GM23248 (cell line): Measurements from ENCODE around the gene INCENP. TPM values are rescaled to one million over a fixed set of nuclear protein-coding genes. Genes with fewer than 3 reads are reported as not detected.

ENCODE experiments used
- DNase-seq: peaks from one replicate; pipeline ENCODE4 v3.0.0-alpha.2; 2015
- H2AFZ ChIP-seq: fragments of 200-600 bp; sonication (generic); 2 replicates; pipeline ENCODE4 v1.6.1; 2016; ENCODE audit warnings: antibody characterized with exemption
- H3F3A ChIP-seq: fragments of 200-600 bp; sonication (generic); 2 replicates; pipeline ENCODE4 v1.6.1; 2016; ENCODE audit warnings: mild to moderate bottlenecking, antibody characterized with exemption, mixed run types; ENCODE audit not compliant: insufficient read depth
- H3K27ac ChIP-seq: fragments of 200-600 bp; sonication (generic); 2 replicates; pipeline ENCODE4 v1.5.1; 2016; ENCODE audit warnings: mild to moderate bottlenecking
- H3K27me3 ChIP-seq: fragments of 200-600 bp; sonication (generic); replicated peaks from 2 replicates; pipeline ENCODE4 v1.6.1; 2016; ENCODE audit warnings: mild to moderate bottlenecking; ENCODE audit not compliant: insufficient read depth
- H3K36me3 ChIP-seq: fragments of 200-600 bp; sonication (generic); 2 replicates; pipeline ENCODE4 v1.6.1; 2016; ENCODE audit warnings: low read depth, mild to moderate bottlenecking
- H3K4me1 ChIP-seq: fragments of 200-600 bp; sonication (generic); 2 replicates; pipeline ENCODE4 v1.6.1; 2016; ENCODE audit warnings: mild to moderate bottlenecking; ENCODE audit not compliant: insufficient read depth
- H3K4me2 ChIP-seq: fragments of 200-600 bp; sonication (generic); one replicate; pipeline ENCODE4 v1.6.1; 2016; ENCODE audit warnings: mild to moderate bottlenecking; ENCODE audit not compliant: unreplicated experiment
- H3K4me3 ChIP-seq: fragments of 200-600 bp; sonication (generic); 2 replicates; pipeline ENCODE4 v1.5.1; 2016; ENCODE audit warnings: mild to moderate bottlenecking
- H3K79me2 ChIP-seq: fragments of 200-600 bp; sonication (generic); 2 replicates; pipeline ENCODE4 v1.6.1; 2016; ENCODE audit warnings: mild to moderate bottlenecking; ENCODE audit not compliant: insufficient read depth
- H3K9ac ChIP-seq: fragments of 200-600 bp; sonication (generic); 2 replicates; pipeline ENCODE4 v1.6.1; 2016; ENCODE audit warnings: mild to moderate bottlenecking
- H3K9me2 ChIP-seq: fragments of 200-600 bp; sonication (generic); 2 replicates; pipeline ENCODE4 v1.6.1; 2016; ENCODE audit warnings: mixed run types, mild to moderate bottlenecking, moderate library complexity; ENCODE audit not compliant: insufficient read depth
- H3K9me3 ChIP-seq: fragments of 200-600 bp; sonication (generic); one replicate; pipeline ENCODE4 v1.6.1; 2017; ENCODE audit warnings: low read depth
- H4K20me1 ChIP-seq: fragments of 200-600 bp; sonication (generic); 2 replicates; pipeline ENCODE4 v1.6.0; 2016; ENCODE audit not compliant: insufficient read depth
- EZH2 ChIP-seq: fragments of 200-600 bp; sonication (generic); IDR thresholded peaks from 2 replicates; pipeline ENCODE4 v1.6.1; 2018; ENCODE audit warnings: antibody characterized with exemption, mild to moderate bottlenecking; ENCODE audit not compliant: insufficient read depth, poor library complexity, severe bottlenecking
- EZH2phosphoT487 ChIP-seq: fragments of 200-600 bp; sonication (generic); IDR thresholded peaks from 2 replicates; pipeline ENCODE4 v1.6.1; 2018; ENCODE audit warnings: antibody characterized with exemption, moderate library complexity, mild to moderate bottlenecking, low read depth; ENCODE audit not compliant: insufficient read depth
- WGBS, 2 experiments: methylation state at CpG; one replicate each; pipeline ENCODE4 v1.1.6; 2015 to 2017; ENCODE audit warnings: low lambda C conversion rate in 2 of 2, low coverage in 1 of 2; ENCODE audit errors: missing lambda C conversion rate in 2 of 2; 5-methylcytosine and 5-hydroxymethylcytosine counted together
- in situ Hi-C: fragments of 300-500 bp; cut with MboI; formaldehyde crosslinking; loops from 2 replicates; pipeline ENCODE4 v1.15.0; 2020
- polyA plus RNA-seq: library from polyadenylated mRNA; unstranded; fragments of >200 nt; fragmentation: Nextera tagmentation; extraction: Ambion mirVana; gene quantifications from 2 replicates; pipeline ENCODE4 v1.2.1, GENCODE V29; 2016
- total RNA-seq: library from RNA; depleted of rRNA; stranded (reverse); fragments of >200 nt; shearing (Covaris generic); gene quantifications from 2 replicates; pipeline ENCODE4 v1.2.3, GENCODE V29; 2014

Gene INCENP
- total and polyA plus RNA-seq, 2 experiments from 2014 or later: 5.1 to 16.0 TPM

GRCh38 chr11:62129590-62130282 is 5.9 kb downstream of the INCENP start:
- Histone ChIP-seq H3K4me3 (no peak overlapping the region), H3K4me1 (peaks cover 9% of the 10 kb centered on the region), H3K27ac (no peak overlapping the region), H4K20me1 (no peaks in the 10 kb centered on the region), H3K27me3 (no peaks in the 10 kb centered on the region), H3K9ac (no peak overlapping the region), H3K79me2 (peaks cover 98% of the 10 kb centered on the region), H2AFZ (no peak overlapping the region), H3K9me2 (no peaks in the 10 kb centered on the region), H3K4me2 (no peak overlapping the region), H3K9me3 (no peaks in the 10 kb centered on the region), H3K36me3 (no peaks in the 10 kb centered on the region), H3F3A (peaks cover 4% of the 10 kb centered on the region; the same call in 1 of the 2 replicates)
- WGBS, 2 experiments: 95 to 96% methylated on average over 28 of the region's 28 CpGs
- in situ Hi-C loops: no loop called here
- DNase-seq: no peak
- TF ChIP-seq EZH2phosphoT487: no peak
- no peak for TF ChIP-seq EZH2

DNA sequence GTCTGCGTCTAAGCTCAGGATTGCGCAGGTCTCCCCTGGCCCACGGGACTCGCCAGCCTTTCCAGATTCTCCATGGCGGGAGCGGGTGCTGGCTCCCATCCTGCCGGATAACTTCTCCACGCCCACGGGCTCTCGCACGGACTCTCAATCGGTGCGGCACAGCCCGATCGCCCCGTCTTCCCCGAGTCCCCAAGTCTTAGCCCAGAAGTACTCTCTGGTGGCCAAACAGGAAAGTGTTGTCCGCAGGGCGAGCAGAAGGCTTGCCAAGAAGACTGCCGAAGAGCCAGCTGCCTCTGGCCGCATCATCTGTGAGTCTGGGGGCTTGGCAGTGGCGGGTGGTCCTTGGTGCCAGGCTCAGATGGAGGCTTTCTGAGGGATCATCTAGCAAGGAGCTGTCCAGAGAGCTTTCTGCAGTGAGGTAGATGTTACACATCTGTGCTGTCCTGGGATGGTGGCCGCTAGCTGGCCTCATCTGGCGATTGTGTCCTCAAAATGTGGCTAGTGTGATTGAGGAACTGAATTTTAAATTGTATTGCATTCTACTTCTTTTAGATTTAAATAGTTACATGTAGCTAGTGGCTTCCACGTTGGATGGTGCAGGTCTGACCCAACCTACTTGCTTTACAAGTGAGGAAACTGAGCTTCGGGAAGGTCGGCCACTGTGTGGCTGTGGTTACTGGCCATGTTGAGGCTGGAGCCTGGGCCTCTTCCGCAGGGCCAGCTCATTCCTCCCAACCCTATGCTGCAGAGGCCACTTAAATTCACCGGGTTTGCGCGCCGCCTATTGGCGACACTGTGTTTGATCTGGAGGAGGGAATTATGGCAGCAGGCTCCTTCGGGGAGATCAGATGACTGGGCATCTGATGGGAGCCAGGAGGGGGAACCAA is 6.7 kb downstream of the INCENP start:
- WGBS, 2 experiments: 93 to 94% methylated on average over 34 of the region's 34 CpGs
- H3K9me3 ChIP-seq: no peaks in the 10 kb centered on the region
- no peak for DNase-seq

GRCh38 chr11:62131170-62131464 is 7.3 kb downstream of the INCENP start:
- DNase-seq: no peak
- H3F3A ChIP-seq: no peaks in the 10 kb centered on the region

More for the DNA sequence above, 6.7 kb downstream of the INCENP start:
- H3K9me2 ChIP-seq: no peaks in the 10 kb centered on the region
- peaks cover 98% of the 10 kb centered on the region for H3K79me2 ChIP-seq
- peaks cover 2% of the 10 kb centered on the region for H3K4me1 ChIP-seq
- H4K20me1 ChIP-seq: no peaks in the 10 kb centered on the region
- no peaks in the 10 kb centered on the region for H3K36me3 ChIP-seq
- no peak for TF ChIP-seq EZH2
- no peak overlapping the region for H3K27ac ChIP-seq
- H3K4me2 ChIP-seq: no peak overlapping the region
- no peak overlapping the region for H3K4me3 ChIP-seq
- in situ Hi-C loops: no loop called here
- no peaks in the 10 kb centered on the region for H3K27me3 ChIP-seq
- no peak overlapping the region for H2AFZ ChIP-seq
- H3F3A ChIP-seq: no peaks in the 10 kb centered on the region
- H3K9ac ChIP-seq: no peak overlapping the region

DNA sequence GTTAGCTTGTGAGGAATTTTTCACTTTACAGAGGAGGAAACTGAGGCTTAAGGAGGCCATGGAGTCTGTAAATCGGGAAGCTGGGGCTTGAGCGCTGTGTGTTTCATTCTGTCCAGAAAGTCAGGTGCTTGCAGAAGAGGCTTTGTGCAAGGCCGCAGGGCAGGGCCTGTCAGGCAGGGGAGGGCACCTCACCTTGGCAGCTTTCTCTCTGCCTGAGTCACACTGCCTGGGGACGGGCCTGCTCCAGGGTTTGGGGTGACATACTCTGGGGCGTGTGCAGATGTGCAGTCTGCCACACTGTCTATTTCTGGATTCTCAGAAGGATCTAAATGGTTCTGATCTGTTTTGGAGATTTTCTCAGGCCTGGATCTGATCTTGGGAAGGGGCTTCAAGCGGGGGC is 8.4 kb downstream of the INCENP start:
- TF ChIP-seq EZH2phosphoT487 (no peak), EZH2 (no peak)
- Histone ChIP-seq H3K9ac (no peak overlapping the region), H3K9me2 (no peaks in the 10 kb centered on the region), H3K79me2 (peaks cover 98% of the 10 kb centered on the region), H3K9me3 (no peaks in the 10 kb centered on the region), H3K4me1 (no peaks in the 10 kb centered on the region), H3K4me3 (no peak overlapping the region), H4K20me1 (no peaks in the 10 kb centered on the region), H3K36me3 (no peaks in the 10 kb centered on the region), H3K27ac (no peak overlapping the region), H3F3A (no peaks in the 10 kb centered on the region), H2AFZ (no peak overlapping the region), H3K27me3 (no peaks in the 10 kb centered on the region), H3K4me2 (no peak overlapping the region)
- in situ Hi-C loops: no loop called here
- 78 to 90% methylated on average over 6 of the region's 6 CpGs for WGBS, 2 experiments
- peak; percentile 45 for DNase-seq

More at GRCh38 chr11:62131170-62131464, 7.3 kb downstream of the INCENP start:
- Histone ChIP-seq H3K4me3 (no peak overlapping the region), H3K9me3 (no peaks in the 10 kb centered on the region), H3K27me3 (no peaks in the 10 kb centered on the region), H3K9ac (no peak overlapping the region), H3K4me1 (no peaks in the 10 kb centered on the region), H3K27ac (no peak overlapping the region), H3K79me2 (peaks cover 98% of the 10 kb centered on the region), H3K36me3 (no peaks in the 10 kb centered on the region), H3K4me2 (no peak overlapping the region), H2AFZ (no peak overlapping the region), H4K20me1 (no peaks in the 10 kb centered on the region), H3K9me2 (no peaks in the 10 kb centered on the region)
- in situ Hi-C loops: no loop called here
- 96 to 97% methylated on average over 6 of the region's 6 CpGs for WGBS, 2 experiments
- no peak for TF ChIP-seq EZH2
- no peak for TF ChIP-seq EZH2phosphoT487
